ENCODE results near the gene ATP10D.
"Not testable (repeated sequence)": the region's sequence is repeated elsewhere in the genome, so short reads cannot be mapped to it uniquely, and the experiment has no call there.

Gene ATP10D

DNA sequence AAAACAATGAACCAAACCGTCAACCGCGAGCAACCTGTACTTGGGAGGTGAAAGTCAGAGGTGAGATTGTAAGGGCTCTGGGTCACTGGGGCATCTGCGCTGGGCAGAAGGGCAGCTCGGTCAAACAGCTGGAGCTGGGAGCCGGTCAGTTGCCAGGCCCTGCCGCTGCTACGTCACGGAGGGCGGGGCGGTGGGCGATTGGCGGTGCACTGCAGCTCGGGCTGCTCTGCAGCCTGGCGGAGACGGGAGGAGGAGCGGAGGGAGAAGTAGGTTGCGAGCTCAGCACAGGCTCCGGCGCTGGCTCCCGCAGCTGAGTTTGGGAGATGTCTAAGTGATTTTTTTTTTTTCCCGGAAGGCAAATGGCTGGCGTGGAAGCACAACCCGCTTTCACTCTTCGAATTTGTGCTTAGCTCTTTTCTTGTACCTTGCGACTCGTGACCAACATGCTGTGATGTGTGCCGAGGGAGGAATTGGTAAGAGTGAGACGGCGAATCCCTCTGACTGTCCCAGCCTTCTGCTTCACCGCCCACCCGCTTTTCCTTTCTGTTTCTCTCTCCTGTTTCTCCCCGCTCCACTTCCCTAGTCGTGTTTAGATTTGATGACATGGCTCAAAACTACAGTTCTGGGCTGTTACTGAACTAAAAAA is at the start of gene ATP10D:
Gene ATP10D, plus strand, starts transcription at position 229 of the 646 bp plus-strand sequence. CDS start 27,266 bp downstream, outside the sequence.
- peak; percentile 74 for DNase-seq

DNA sequence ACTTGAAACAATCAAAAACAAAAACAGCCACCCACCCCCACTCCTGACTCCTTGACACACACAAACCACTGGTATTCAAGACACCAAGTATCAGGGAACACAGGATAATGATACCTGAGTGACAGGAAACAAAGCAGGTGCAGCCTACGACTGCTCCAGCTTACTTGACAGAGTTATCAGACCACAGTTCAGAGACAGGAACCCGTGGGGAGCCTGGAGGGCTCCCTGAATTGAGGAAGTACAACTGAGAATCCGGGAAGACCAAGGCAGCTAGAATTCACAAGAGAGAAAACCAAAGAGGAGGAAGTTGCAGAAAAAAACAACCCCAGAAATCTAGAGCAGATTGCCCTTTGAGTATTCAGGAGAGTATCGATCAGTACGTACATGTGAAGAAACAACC is 42.1 kb upstream of the ATP10D start:
- no peak for DNase-seq

DNA sequence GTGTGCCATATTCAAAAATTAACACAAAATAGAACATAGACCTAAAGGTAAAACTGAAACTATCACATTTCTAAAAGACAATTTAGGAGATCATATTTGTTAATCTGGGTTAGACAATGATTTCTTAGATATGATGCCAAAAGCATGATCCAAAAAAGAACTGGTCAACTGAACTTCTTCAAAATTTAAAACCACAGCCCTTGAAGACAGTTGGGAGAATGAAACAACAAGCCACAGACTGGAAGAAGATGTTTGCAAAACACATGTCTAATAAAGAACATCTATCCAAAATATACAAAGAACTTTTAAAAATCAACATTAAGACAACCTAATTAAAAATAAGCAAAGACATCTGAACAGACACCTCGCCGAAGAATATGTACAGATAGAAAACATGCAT is 41.0 kb upstream of the ATP10D start:
- DNase-seq: no peak

DNA sequence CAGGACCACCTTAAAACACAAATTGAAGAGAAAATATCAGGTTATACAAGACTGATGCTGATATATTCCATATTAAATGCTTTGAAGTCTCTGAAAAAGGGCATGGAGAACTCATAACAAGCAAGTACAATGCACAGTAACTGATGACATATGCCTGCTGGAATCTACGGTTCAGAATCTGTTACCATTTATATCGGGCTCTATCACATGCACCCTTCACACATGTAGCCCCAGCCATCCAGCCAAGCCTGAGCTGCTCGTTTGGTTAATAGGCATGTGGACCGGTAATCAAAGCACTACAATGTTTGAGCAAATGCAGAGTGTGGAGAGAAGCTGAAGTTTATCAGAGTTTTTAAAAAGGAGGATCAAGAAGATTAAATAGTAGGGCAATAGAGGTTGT is 33.4 kb upstream of the ATP10D start:
- no peak for DNase-seq

DNA sequence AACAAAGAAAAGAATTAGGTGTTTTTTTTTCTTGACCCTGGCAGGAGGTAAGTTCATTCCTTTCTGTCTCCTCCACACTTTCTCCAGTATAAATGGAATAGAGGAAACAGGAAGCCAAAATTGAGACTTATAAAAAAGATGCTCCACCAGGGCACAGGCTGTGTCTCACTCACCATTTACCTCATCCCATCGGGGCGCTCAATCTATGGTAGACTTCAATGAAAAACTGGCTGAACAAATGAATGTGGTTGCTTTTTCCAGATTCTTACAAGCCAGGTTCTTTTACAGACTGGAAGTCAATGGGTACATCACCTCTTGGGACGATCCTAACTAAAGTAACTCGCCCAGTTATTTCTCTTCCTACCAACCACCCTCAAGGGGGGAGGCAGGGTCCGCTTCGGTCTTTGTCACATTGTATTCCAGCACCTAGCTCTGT is 22.3 kb upstream of the ATP10D start:
- no peak for DNase-seq

DNA sequence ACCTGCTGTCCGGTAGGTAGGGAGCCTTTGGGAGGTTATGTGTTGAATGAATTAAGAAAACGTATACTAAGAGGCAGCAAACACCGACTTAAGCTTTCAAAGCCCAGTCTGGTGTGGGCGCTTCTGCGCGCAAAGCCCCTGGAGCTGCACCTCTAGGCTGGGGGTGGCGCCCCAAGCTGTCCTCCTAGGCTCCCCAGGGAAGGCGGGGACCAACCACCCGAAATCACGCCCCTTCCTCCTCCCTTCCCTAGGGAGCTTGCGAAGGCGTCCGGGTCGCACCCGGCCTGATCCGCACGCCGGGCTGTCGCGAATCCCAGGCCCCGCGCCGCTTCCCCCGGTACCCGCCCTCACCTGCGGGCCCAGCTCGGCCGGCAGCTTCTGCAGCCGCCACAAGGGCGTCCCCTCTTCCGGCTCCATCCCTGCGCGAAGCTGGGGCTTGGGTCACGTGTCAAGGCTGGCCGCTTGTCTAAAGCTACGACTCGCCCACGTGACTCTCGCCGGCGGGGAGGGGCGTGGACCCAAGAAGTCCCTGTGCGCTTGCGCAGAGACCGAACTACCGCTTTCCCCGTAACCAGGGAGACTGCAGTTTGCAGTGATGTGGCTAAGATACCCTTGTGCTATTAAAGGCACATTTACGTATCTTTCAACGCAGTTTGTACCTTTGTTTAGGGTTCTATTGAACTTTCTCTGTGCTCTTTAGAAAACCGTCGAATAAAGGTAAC is 21.7 kb upstream of the ATP10D start, which contains the start of gene COMMD8:
Gene COMMD8, minus strand, starts transcription at position 468 of the 722 bp plus-strand sequence. Its CDS starts 51 bp downstream, at position 417.
- peak; percentile 97 for DNase-seq

DNA sequence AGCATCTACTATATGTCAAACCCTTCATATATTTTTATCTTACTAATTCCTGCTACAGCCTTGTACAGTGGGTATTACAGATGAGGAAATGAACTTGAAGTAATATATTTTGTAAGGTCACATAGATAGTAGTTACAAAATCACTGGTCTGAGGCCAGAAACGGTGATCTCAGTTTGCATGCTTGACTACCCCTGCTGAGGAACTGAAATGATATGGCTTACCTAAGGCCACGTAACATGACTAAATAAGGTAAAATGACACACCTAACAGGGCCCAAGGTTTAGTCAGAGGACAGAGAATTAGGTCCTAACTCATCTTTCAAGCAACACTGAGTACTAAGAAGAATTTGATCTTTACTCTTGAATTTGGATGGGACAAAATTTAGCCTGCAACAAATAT is 20.1 kb upstream of the ATP10D start:
- no peak for DNase-seq

DNA sequence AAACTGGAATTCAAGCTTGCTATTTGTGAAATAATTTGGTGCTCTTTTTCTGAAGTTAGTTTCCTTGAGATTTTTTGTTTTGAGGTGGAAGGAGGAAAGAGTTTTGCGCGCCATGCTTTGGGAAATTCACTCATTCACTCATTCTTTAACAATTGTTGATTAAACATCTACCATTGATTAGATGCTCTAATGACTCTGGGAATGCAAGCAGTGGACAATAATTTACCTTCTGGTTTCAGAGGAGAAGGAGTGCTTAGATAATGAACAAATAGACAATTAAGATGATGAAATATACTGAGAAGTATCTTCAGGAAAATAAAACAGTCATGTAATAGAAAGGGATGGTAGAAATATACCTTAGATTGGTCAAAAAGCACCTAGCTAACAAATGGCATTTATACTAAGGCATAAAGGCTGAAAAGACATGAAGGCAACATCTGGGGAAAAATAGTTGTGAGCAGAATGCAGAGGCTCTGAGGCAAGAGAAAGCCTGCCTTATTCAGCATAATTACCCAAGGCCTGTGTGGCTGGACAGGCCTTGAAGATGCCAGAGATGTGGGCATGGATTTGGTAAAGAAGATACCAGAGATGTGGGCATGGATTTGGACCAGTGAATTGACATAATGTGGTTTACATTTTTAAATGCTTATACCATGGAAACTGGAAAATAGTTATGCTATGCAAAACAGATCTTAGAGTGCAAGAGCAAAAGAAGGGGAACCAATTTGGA is 18.9 kb upstream of the ATP10D start:
- DNase-seq: no peak

DNA sequence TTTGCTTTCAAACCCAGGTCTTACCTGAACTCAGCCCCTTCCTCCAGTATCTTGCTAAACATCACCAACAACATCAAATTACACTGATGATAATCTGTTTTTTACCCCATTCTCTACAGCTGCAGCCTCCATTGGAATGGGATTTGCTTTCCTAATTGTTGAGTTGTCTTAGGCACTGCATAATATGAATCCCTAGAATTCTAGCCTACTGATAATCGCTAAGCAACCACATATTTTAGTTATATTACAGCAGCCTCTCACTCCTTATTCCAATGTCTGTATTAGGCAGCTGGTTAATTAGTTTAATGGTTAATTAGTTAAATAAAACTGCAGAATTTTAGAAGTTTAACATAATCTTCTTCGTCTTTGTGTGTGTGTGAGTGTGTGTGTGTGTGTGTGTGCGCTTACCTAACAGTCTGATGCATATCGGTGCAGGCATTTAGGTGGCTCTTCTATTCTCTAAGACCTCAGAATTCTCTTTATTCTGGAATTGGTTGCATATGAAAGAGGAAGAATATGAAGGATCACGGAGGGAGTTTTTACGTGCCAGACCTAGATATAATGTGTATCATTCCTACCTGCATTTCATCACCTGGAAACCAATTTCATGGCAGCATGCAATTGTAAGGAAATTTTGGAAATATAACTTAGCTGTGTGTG is 16.2 kb upstream of the ATP10D start:
- no peak for DNase-seq

DNA sequence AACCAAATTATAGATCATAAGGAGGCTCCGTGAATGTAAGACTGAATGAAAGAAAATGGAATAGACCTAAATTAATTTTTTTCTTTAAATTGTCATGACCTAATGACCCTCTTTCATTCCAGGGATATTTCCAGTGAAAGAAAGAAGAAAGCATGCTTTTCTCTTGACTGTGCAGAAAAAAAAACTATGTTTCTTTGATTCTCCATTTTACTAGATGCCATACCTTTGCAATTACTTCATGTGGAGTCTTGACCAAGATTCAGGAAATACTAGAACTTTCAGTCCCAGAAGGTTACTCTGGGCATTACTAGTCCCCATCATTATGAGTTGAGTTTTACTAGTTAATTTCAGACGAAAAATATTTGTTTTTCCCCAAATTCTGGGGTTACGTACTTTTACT is 15.1 kb upstream of the ATP10D start:
- DNase-seq: no peak

DNA sequence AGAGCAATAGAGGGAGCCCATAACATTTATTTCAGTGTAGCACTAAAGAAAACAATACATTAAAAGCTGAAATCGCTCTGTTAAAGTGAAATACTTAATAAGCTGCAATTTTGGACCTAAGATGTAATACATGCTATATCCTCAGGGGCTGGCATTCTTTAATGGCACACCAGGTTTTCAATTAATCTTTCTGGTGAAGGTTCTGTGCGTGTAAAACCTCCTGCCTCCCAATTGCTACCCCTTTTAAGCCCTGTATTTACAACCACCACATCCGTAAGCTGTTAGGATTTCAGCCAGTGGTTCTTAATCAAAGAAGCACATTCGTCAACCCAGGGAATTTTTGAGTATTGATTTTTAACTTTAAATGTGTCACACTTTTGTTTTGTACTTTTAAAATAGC is 14.0 kb upstream of the ATP10D start:
- DNase-seq: no peak

DNA sequence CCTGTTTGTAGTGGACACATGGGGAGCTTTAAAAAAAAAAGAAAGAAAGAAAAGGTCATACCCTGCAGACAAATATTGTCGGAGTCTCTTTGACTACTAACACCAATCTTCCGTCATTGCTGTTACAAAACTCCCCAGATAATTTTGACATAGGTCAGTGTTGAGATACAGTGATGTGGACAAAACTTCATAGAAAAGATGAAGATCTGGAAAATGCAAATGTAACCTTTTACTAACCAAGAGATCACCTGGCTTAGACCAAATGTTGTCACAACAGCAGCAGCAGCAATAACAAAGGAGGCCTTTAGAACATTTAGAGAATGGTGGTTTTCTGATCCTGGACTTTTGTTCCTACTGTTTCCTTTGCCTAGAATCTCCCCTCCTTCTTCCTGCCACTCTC is 13.5 kb upstream of the ATP10D start:
- DNase-seq: no peak

DNA sequence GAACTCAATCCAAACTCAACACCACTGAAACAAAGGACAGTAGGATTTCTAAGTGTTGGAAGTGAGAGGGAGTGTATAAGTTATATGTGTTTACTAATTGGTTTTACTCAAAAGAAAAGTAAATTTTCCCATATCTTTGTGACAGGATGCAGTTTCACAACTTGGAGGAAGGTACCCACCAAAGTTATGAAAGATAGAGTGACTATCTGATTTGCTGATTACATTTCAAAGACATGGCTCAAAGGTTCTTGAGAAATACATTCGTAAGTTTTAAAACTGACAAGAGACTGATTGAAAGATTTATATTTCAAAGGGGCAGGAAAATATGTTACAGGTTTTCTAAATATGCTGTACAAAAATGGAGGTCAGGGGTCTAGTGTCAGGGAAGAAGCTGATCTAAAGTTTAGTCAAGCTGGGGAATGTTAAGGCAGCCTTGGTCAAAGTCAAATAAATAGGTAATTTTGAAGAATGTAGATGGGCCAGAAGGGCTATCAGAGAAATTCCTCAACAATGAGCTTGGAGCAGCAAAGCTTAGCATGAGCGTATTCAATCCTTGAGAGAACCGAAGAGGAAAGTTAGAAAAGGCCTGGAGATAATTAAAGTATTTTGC is 11.8 kb upstream of the ATP10D start:
- DNase-seq: no peak

DNA sequence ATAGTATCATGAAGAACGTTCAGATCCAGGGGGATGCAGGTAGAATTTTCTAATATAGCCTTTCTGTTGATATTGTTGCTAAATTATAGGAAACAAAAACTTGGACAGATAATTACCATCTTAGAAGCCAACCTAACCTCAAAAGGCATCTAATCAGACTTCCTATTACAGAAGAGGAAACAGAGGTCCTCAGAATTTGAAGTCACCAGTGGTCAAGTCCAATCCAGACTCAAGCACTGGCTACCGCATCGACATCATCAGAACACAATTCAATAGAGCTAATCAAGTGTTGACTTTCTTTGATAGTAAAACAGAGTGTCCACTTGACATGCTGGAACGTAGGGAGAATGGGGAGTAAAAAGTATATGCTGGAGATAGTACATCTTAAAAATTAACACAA is 10.3 kb upstream of the ATP10D start:
- DNase-seq: no peak

DNA sequence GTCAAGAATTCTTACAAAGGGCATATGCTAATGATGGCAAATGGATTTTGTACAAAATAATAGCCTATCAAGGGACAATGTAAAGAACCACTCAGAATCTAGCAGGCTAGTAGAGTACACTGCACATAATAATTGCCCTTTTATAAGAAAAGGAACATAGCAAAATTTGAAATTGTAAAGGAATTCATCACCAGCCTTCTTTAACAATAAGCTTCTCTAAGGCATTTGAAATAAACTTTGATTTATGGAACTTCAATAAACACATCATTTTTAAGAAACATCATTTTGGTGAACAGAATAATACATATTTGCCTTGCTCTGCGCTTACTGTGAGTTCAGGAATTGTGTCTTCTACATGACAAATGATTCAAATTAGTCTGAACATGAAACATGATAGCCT is 9.7 kb upstream of the ATP10D start:
- DNase-seq: no peak

DNA sequence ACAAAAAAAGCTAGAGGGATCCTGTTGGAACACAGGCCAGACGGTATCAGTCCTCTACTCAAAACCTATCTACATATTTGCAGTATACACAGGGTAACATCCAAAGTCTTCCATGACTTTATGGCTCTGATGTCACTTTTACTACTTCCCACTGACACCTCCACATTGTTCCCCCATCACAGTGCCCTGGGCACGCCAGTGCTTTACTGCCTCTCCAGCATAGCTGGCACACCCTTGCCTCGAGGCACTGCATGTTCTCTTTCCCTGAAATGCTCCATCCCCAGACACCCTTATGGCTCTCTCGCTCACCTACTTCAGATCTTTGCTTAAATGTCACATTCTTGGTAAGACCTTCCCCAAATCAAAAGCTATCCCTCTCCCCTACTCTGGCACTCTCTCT is 6.3 kb upstream of the ATP10D start:
- no peak for DNase-seq

DNA sequence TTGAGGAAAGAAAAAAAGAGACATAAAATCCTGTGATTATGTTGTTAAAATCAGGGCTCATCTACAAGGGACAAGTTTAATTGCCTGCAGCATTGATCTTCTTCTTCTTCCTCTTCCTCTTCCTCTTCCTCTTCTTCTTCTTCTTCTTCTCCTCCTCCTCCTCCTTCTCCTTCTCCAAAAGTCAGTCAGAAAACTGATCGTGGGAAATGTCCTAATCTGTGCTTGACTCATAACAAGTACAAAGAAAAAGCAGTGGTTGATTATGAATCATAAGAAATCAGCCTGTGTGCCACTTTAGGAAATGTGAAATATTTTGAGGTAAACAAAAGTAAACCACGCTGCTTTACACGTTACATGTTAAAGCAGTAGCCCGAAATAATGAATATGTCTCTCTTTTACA is 2.7 kb upstream of the ATP10D start:
- DNase-seq: no peak

DNA sequence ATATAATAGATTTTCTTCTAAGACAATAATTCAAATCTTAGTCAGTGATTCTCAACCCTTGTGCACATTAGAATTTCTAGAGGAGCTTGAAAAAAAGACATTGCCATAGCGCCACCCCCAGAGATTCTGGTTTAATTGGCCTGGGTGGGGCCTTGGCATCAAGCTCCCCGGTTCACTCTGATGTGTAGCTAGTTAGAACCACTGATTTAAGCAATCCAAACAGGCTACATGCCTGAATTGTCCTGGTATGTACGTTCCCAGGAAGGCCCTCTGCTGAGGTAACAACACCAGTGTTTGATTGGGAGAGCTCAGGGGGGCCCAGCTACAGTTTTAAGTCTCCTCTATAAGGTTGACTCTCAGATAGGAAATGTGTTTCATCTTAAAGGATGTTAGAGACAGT is 1.3 kb upstream of the ATP10D start:
- no peak for DNase-seq

DNA sequence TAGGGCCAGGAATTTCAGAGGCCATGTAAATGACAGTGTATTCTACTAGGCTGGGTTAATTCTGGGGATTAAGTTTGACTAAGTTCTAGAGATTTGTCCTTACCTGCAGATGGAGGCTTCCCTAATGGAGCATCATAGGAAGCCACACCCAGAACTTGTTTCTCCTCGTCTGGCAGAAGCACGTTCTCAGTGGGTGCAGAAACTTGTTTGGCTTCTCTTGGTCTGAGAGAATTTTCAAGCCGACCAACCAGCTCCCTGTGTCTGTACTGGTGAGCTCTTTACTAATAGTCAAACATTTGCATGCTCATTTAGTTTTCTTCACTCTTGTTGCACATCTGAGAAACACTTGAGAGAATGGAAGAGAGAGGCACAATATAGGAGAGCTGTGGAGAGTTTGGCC is 907 bp upstream of the ATP10D start:
- DNase-seq: no peak

DNA sequence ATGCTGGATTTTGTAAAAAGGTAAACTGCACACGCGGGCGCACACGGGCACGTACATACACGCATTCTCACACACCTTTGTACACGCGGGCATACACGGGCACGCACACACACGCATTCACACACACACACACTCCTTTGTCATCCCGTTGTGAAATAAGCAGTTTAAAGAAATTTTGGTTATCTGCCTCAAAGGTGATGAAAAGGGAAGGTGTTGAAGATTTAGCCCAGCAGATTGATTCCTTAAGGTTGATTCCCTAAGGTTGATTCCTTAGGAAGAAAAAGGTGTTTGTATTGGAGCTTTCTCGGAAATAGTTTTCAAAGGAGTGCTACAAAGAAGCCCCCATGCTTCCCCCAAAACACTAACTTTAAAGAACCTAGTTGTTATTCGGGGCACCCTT is 693 bp downstream of the ATP10D start:
- DNase-seq: no peak

DNA sequence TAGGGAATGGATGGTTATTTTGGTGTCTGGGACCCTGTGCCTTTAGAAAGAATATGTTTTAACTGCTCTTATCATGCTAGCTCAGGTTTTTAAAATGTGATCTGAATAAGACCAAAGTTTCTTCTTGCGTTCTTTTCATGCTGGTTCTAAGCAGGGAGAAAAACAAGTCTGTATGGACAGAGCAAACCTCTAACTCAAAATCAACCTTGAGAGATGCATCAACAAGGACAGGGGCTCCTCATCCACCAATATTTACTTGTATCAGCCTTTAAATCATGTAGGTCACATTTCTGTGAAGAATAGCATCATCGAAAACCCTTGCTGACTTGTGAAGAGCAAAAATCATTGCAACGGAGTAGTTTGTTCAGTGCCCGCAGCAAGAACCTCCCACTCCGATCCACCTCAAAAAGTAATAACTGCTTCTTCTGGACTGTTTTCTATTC is 1.2 kb downstream of the ATP10D start:
- DNase-seq: no peak

DNA sequence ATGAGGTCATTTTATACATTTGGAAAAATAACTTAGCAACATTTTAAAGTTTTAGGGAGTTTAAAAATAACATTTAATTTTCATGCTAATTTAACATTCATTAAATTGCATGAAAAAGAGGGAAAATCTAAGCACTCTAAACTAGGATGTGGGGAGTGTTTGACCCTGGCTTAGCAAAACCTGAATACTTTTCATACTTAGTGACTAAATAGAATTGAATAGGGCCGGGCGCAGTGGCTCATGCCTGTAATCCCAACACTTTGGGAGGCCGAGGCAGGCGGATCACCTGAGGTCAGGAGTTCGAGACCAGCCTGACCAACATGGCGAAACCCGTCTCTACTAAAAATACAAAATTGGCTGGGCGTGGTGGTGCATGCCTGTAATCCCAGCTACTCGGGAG is 1.7 kb downstream of the ATP10D start:
- not testable (repeated sequence) for DNase-seq

DNA sequence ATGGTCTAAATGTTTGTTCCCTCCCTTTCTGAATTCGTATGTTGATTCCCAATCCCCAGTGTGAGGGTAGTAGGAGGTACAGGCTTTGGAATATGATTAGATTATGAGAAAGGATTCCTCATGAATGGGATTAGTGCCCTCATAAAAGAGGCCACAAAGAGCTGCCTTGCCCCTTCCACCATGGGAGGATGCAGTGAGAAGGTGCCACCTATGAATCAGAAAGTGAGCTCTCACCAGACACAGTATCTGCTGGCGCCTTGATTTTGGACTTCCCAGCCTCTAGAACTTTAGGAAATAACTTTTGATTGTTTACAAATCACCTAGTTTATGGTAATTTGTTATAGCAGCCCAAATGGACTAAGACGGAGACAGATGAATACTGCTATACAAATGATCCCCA is 3.6 kb downstream of the ATP10D start:
- no peak for DNase-seq
